H1 (cell line): ENCODE measurements around the gene FA2H. TPM values are rescaled to one million over a fixed set of nuclear protein-coding genes. Genes with fewer than 3 reads are reported as not detected.
A peak's percentile ranks its signal among the peaks of the same experiment; 100 is the strongest.

Experiments
- CTBP2 ChIP-seq: IDR thresholded peaks from 2 replicates; pipeline ENCODE4 v1.7.0; 2011; ENCODE audit warnings: borderline replicate concordance, mild to moderate bottlenecking, moderate library complexity, mixed read lengths, low read length; ENCODE audit not compliant: insufficient read depth, insufficient read length
- polyA plus RNA-seq, 7 experiments: library from polyadenylated mRNA; depleted of rRNA in 3 of 7; stranded (reverse) in 5 of 7; unstranded in 2 of 7; fragments of >200 nt in 5 of 7; fragments of 200-250 nt in 2 of 7; gene quantifications; 1 replicate in 5 of 7; 2 replicates in 1 of 7; 4 replicates in 1 of 7; pipeline versions ENCODE4 v1.2.1 to v1.2.3, GENCODE V29; 2011 to 2013; ENCODE audit warnings: missing spikeins in 2 of 7, mixed read lengths in 2 of 7
- total RNA-seq: library from RNA; stranded (reverse); fragmentation: NEBNext Ultra II Directional; extraction: Animal tissue kit (Norgen Biotek cat#: 25700); gene quantifications from 2 replicates; pipeline ENCODE4 v1.2.1, GENCODE V29; 2021

The FA2H gene
- total and polyA plus RNA-seq, 2 of the 8 experiments (the other 6 are each of a cell fraction or from before 2014, with no cell fraction given), result 2.1 to 2.5 TPM

- TF ChIP-seq CTBP2, result peak; percentile 45
Observed at GRCh38 chr16:74774223-74775139, at the start of gene FA2H (continued).
